Thyroid gland (tissue), 4 donors: ENCODE data around the gene CCL7.
"Not testable (repeated sequence)": the region's sequence is repeated elsewhere in the genome, so short reads cannot be mapped to it uniquely, and the experiment has no call there.

Experiments used
- POLR2A ChIP-seq, 2 donors: fragments of 450-650 bp; IDR thresholded peaks; one replicate each; pipeline ENCODE4 v1.6.1; 2017; ENCODE audit warnings: antibody characterized with exemption in 2 of 2, mild to moderate bottlenecking in 2 of 2, moderate library complexity in 1 of 2
- TF ChIP-seq, protein P1 (sequence below), 6 experiments: fragments of 200-600 bp in 3 of 6; fragments of 450-650 bp in 3 of 6; sonication (generic) in 3 of 6; IDR thresholded peaks; one replicate each; pipeline ENCODE4 v1.5.1; 2016 to 2019; ENCODE audit warnings: antibody characterized with exemption in 6 of 6, mild to moderate bottlenecking in 2 of 6, inconsistent platforms in 1 of 6, moderate library complexity in 1 of 6

DNA sequence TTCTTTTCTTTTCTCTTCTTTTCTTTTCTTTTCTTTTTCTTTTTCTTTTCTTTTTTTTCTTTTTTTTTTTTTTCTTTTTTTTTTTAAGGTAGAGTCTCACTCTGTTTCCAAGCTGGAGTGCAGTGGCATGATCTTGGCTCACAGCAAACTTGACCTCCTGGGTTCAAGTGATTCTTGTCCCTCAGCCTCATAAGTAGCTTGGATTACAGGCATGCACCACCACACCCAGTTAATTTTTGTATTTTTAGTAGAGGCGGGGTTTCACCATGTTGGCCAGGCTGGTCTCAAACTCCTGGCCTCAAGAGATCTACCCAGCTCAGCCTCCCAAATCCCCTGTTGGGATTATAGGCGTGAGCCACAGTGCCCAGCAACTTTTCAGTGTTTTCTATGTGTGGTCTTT, 42.7 kb upstream of the CCL7 start:
- not testable (repeated sequence) for TF ChIP-seq POLR2A (IDR thresholded peaks at IDR 0.05)
- TF ChIP-seq, protein P1, sequence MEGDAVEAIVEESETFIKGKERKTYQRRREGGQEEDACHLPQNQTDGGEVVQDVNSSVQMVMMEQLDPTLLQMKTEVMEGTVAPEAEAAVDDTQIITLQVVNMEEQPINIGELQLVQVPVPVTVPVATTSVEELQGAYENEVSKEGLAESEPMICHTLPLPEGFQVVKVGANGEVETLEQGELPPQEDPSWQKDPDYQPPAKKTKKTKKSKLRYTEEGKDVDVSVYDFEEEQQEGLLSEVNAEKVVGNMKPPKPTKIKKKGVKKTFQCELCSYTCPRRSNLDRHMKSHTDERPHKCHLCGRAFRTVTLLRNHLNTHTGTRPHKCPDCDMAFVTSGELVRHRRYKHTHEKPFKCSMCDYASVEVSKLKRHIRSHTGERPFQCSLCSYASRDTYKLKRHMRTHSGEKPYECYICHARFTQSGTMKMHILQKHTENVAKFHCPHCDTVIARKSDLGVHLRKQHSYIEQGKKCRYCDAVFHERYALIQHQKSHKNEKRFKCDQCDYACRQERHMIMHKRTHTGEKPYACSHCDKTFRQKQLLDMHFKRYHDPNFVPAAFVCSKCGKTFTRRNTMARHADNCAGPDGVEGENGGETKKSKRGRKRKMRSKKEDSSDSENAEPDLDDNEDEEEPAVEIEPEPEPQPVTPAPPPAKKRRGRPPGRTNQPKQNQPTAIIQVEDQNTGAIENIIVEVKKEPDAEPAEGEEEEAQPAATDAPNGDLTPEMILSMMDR (IDR thresholded peaks at IDR 0.05), result not testable (repeated sequence)
